Glutamatergic neuron (in vitro differentiated cells): ENCODE results near the gene SIM1. TPM values are rescaled to one million over a fixed set of nuclear protein-coding genes. Genes with fewer than 3 reads are reported as not detected.
A peak's percentile ranks its signal among the peaks of the same experiment; 100 is the strongest.

Source experiments
- DNase-seq: peaks from one replicate; pipeline ENCODE4 v3.0.0; 2022
- H3K27ac Mint-ChIP-seq: one replicate; pipeline ENCODE4 v1.8.0; 2020; ENCODE audit warnings: mild to moderate bottlenecking, mixed read lengths, inconsistent platforms; ENCODE audit not compliant: unreplicated experiment
- H3K27me3 Mint-ChIP-seq: one replicate; pipeline ENCODE4 v1.8.0; 2020; ENCODE audit warnings: mild to moderate bottlenecking, moderate library complexity, mixed read lengths, inconsistent platforms; ENCODE audit not compliant: unreplicated experiment
- H3K36me3 Mint-ChIP-seq: one replicate; pipeline ENCODE4 v1.8.0; 2020; ENCODE audit warnings: mild to moderate bottlenecking, mixed read lengths, inconsistent platforms; ENCODE audit not compliant: unreplicated experiment
- H3K4me1 Mint-ChIP-seq: one replicate; pipeline ENCODE4 v1.8.0; 2020; ENCODE audit warnings: mild to moderate bottlenecking, low read depth, mixed read lengths, inconsistent platforms; ENCODE audit not compliant: unreplicated experiment
- H3K4me3 Mint-ChIP-seq: one replicate; pipeline ENCODE4 v1.8.0; 2020; ENCODE audit warnings: mild to moderate bottlenecking, mixed read lengths, inconsistent platforms; ENCODE audit not compliant: unreplicated experiment
- H3K9me3 Mint-ChIP-seq: one replicate; pipeline ENCODE4 v1.8.0; 2020; ENCODE audit warnings: mild to moderate bottlenecking, moderate library complexity, mixed read lengths, inconsistent platforms; ENCODE audit not compliant: unreplicated experiment
- long read RNA-seq: library from polyadenylated mRNA; unstranded; transcript quantifications from one replicate; pipeline ENCODE4 v2.0.0, GENCODE V29; 2020; ENCODE audit not compliant: unreplicated experiment
- total RNA-seq: library from RNA; stranded (reverse); fragmentation: NEBNext Ultra II Directional; extraction: Animal tissue kit (Norgen Biotek cat#: 25700); gene quantifications from one replicate; pipeline ENCODE4 v1.2.1, GENCODE V29; 2021; ENCODE audit not compliant: unreplicated experiment
- TF ChIP-seq, protein P1 (sequence below): fragments of 200-600 bp; sonication (generic); IDR thresholded peaks from one replicate; pipeline ENCODE4 v1.5.0; 2021; ENCODE audit not compliant: partially characterized antibody, unreplicated experiment

The SIM1 gene
- 49.8 TPM for total RNA-seq
- long read RNA-seq, partial matches to known transcripts, result 1 of 7 reads
- long read RNA-seq, other reads (novel, unspliced or antisense), result 4 of 7 reads

GRCh38 chr6:100464903-100465700 lies at the start of gene SIM1:
Gene SIM1 (minus strand): TSS chr6:100464921. CDS start chr6:100463468, 1,453 bp downstream.
- TF ChIP-seq, protein P1, sequence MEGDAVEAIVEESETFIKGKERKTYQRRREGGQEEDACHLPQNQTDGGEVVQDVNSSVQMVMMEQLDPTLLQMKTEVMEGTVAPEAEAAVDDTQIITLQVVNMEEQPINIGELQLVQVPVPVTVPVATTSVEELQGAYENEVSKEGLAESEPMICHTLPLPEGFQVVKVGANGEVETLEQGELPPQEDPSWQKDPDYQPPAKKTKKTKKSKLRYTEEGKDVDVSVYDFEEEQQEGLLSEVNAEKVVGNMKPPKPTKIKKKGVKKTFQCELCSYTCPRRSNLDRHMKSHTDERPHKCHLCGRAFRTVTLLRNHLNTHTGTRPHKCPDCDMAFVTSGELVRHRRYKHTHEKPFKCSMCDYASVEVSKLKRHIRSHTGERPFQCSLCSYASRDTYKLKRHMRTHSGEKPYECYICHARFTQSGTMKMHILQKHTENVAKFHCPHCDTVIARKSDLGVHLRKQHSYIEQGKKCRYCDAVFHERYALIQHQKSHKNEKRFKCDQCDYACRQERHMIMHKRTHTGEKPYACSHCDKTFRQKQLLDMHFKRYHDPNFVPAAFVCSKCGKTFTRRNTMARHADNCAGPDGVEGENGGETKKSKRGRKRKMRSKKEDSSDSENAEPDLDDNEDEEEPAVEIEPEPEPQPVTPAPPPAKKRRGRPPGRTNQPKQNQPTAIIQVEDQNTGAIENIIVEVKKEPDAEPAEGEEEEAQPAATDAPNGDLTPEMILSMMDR, result no peak
- Mint-ChIP-seq H3K4me1 (peaks cover 25% of the 10 kb centered on the region), H3K9me3 (peaks cover 36% of the 10 kb centered on the region), H3K27ac (peak within 1 kb of the TSS; percentile 98), H3K36me3 (no peaks in the 10 kb centered on the region), H3K27me3 (peaks cover 40% of the 10 kb centered on the region), H3K4me3 (peak within 1 kb of the TSS; percentile 96)
- DNase-seq, result peak; percentile 89

GRCh38 chr6:100512203-100512862 lies 47.6 kb upstream of the SIM1 start:
- H3K27me3 Mint-ChIP-seq, result no peaks in the 10 kb centered on the region
- no peaks in the 10 kb centered on the region for H3K36me3 Mint-ChIP-seq
- H3K9me3 Mint-ChIP-seq, result no peaks in the 10 kb centered on the region
- no peak overlapping the region for H3K4me3 Mint-ChIP-seq
- TF ChIP-seq, protein P1, result no peak
- DNase-seq, result no peak
- H3K4me1 Mint-ChIP-seq, result no peaks in the 10 kb centered on the region
- H3K27ac Mint-ChIP-seq, result no peak overlapping the region

GRCh38 chr6:100509101-100509500 lies 44.4 kb upstream of the SIM1 start:
- TF ChIP-seq, protein P1, result no peak
- Mint-ChIP-seq H3K27me3 (no peaks in the 10 kb centered on the region), H3K27ac (no peak overlapping the region), H3K4me3 (no peak overlapping the region), H3K4me1 (no peaks in the 10 kb centered on the region), H3K36me3 (no peaks in the 10 kb centered on the region), H3K9me3 (no peaks in the 10 kb centered on the region)
- DNase-seq, result no peak

DNA sequence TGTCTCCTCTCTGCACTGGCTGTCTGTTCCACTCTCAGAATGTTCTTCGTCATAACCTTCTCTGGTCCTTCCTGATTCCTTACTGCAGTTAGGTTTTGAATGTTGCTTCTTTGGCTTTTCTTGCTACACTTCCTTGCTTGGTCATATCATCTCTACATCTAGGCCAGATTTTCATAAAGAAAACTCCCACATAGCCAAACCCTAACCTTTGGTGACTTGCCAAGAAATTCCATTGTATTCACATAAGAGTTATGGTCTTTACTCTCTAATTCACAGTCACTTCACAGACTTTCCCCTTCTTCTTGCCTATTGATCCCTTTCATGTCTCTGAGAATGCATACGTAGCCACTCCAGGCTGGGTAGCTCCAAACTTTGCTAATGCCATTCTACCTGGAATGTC lies 41.9 kb upstream of the SIM1 start:
- Mint-ChIP-seq H3K4me3 (no peak overlapping the region), H3K4me1 (no peaks in the 10 kb centered on the region), H3K27ac (no peak overlapping the region), H3K27me3 (no peaks in the 10 kb centered on the region), H3K9me3 (no peaks in the 10 kb centered on the region), H3K36me3 (no peaks in the 10 kb centered on the region)
- DNase-seq, result no peak
- TF ChIP-seq, protein P1, result no peak
